Activated CD8-positive, alpha-beta memory T cell treated with anti-CD3 and anti-CD28 coated beads for 24 hours (primary cell): ENCODE data around the gene TTYH2.
"Not testable (repeated sequence)": the region's sequence is repeated elsewhere in the genome, so short reads cannot be mapped to it uniquely, and the experiment has no call there.

Experiments
- DNase-seq: peaks from one replicate; pipeline ENCODE4 v3.0.0-alpha.2; 2020

Gene TTYH2

GRCh38 chr17:74270333-74270732, 57.0 kb downstream of the TTYH2 start:
- no peak for DNase-seq

GRCh38 chr17:74271281-74271680, 57.9 kb downstream of the TTYH2 start:
- DNase-seq: no peak

DNA sequence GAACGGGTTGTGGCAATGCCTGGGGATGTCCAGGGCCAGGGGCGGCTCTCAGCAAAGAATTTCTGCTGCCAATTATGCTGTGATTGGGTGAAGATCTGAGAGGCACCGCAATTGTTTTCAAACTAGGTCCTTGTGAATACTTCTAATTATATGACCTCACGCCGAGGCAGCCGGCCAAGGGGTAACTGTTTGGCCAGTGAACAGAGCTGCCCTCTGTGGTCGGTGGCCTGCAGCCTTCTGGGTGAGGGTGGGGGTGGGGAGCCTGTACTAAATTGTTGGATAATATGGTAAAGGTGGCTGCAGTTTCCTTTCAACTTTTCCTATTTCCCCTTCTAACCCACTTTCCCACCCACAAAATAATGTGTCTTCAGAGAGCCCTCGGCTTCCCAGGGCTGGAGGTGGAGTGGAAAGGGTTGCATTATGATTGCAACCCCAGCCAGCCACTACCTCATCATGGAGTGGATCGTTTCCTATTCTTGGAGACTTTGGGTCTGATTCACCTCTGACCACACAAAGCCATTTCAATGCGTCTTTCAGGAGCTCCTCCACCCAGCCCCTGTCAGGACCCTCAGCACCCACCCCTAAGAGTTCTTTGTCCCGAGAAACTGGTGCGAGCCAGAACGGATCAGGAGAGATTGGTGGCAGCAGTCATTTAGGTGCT, 58.7 kb downstream of the TTYH2 start:
- no peak for DNase-seq

DNA sequence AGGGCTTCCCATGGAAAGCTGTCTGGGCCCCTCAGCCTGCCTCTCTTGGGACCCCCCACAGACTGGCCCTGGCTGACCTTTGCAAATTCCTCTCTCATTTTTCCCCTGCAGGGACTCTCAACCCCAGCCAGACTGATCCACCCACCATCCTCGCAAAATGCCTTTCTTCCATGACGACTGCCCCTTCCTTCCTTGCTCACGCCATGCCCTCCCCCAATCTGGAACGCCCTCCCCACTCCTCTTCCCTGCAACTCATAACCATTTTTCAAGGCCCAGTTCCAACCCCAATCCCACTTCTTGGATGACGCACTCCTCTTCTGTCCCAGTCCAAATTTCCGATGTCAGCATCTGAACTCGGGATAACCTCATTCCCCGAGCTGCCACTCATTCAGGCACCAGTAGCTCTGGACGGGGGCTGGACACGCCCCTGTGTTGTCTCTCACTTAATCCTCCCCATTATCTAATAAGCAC, 59.4 kb downstream of the TTYH2 start:
- no peak for DNase-seq

GRCh38 chr17:74274060-74274708, 60.8 kb downstream of the TTYH2 start, which contains the start of gene DNAI2:
DNAI2 (plus strand) TSS chr17:74274234; CDS start chr17:74281818, 7,584 bp downstream.
- DNase-seq: peak; percentile 65

DNA sequence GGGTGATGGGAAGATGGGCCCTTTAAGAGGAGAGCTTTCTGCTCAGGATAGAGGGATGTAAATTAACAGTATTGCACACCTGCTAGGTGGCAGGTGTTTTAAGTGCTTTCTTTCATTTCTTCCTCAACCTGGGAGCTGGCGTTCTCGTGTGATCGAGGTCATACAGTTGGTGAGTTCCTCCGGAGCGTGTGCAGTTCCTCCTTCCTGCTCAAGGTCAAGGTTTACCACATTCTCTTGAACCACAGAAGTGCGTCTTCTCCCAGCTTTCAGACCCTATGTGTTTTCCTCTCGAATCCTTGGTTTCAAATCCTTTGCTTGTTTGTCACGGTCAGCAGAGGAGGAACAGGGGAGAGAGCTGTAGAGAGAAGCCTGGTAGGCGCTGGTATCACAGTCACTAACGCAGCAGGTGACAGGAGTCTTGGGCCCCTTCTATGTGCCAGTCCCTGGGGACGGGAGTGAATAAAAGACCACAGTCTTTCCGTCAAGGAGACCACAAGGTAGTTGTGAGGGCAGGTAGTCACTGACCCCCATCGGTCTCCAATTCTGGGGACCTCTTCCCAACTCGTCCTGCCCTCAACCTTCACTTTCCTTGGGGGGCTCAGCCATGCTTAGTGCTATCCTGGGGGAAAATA, 61.5 kb downstream of the TTYH2 start:
- DNase-seq: no peak

- no peak for DNase-seq
Measured at GRCh38 chr17:74276051-74276476, 62.7 kb downstream of the TTYH2 start.

DNA sequence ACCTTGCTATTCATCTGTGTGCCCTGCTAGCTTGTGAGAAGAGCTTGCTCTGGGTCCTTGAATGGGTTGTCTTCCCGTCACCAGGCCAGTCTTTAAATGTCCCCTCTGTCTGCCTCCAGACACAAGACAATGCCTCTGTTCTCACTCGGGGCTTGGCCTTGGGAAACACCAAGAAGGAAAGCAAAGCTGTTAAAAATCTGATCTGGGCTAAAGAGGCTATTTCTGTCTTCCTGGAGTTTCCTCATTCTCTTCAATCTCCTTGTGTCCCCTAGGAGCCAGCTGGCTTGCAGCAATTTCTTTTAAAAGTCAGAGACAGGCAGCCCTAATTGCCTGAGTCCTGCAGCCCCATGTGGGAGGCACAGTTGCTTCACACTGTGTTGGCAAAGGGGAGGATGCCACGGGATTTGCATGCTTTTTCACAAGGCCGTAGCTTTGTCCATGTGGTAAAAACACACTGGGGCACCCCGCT, 63.2 kb downstream of the TTYH2 start:
- DNase-seq: no peak

DNA sequence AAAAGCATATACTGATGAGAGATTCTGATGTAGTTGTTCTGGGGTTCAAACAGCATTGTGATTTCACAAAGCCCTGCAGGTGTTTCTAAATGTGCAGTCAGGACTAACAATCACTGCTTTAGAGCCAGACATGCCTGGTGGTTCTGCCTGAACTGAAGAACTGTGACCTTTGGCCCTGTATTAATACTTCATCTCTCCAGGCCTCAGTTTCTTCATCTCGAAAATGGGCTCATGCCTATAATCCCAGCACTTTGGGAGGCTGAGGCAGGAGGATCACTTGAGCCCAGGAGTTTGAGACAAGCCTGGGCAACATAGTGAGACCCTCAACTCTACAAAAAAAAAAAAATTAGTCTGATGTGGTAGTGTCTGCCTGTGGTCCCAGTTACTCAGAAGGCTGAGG, 64.6 kb downstream of the TTYH2 start:
- DNase-seq: no peak

DNA sequence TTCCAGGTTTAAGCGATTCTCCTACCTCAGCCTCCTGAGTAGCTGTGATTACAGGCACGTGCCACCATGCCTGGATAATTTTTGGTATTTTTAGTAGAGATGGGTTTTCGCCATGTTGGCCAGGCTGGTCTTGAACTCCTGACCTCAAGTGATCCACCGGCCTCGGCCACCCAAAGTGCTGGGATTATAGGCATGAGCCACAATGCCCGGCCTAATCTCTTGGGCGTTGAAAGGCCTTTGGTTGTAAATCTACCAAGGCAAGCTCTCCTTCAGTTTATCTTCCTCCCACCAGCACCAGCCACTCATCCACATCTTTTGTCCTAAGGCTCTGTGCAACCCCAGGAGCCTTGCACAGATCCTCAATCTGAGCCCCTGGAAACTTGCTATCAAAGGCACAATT, 66.2 kb downstream of the TTYH2 start:
- DNase-seq: not testable (repeated sequence)

- DNase-seq: peak; percentile 70
Measured at GRCh38 chr17:74280093-74280513, 66.7 kb downstream of the TTYH2 start.

DNA sequence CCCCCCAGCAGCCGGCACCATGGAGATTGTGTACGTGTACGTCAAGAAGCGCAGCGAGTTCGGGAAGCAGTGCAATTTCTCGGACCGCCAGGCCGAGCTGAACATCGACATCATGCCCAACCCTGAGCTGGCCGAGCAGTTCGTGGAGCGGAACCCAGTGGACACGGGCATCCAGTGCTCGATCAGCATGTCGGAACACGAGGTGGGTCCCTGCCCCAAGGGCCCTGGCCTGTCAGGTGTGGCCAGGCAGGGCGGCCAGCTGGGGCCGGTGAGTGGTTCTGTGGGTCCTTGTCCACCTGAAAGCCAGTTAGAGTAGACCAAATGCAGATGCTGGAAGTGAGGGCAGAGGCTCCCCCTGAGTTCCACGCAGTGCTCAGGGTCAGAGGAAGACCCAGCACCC, 68.4 kb downstream of the TTYH2 start:
- no peak for DNase-seq

GRCh38 chr17:74282274-74282586, 68.9 kb downstream of the TTYH2 start:
- DNase-seq: not testable (repeated sequence)

DNA sequence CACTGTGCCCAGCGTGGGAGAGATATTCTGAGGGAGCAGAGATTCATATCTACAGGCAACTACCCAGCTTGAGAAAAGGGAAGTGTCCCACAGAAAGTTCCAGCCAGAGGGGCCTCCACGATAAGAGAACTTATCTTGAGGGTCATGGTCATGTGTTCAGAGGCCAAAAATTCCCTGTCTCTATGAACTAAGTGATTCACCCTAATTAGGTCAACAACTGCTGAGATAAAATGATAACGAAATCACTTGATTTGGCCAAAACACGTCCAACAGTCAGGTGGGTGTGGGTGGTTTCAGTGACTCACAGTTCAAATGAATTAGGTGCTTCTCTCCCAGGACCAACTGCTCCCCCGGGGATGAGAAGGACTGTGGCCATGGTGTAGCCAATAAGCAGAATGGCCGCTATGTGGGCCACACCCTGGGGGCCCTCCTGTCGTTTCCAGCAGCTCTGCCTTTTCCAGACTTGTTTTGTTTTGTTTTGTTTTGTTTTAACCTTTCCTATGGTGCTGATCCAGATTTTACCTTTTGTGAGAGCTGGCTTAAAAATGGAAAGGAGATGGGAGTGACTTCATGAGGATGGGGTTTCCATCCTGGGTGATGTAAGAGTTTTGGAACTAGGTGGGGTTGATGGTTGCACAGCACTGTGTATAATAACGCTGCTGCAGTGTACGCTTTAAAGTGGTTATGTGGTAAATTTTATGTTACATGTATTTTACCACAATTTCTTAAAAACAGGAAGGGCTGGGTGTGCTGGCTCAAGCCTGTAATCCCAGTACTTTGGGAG, 69.4 kb downstream of the TTYH2 start:
- DNase-seq: peak; percentile 74

- DNase-seq: no peak
Measured at GRCh38 chr17:74283371-74283673, 70.0 kb downstream of the TTYH2 start.

GRCh38 chr17:74287031-74287602, 73.7 kb downstream of the TTYH2 start:
- DNase-seq: no peak

- no peak for DNase-seq
Measured at GRCh38 chr17:74288785-74289184, 75.4 kb downstream of the TTYH2 start.

- DNase-seq: no peak
Measured at GRCh38 chr17:74289688-74290087, 76.3 kb downstream of the TTYH2 start.

- no peak for DNase-seq
Measured at GRCh38 chr17:74290340-74290739, 77.0 kb downstream of the TTYH2 start.

DNA sequence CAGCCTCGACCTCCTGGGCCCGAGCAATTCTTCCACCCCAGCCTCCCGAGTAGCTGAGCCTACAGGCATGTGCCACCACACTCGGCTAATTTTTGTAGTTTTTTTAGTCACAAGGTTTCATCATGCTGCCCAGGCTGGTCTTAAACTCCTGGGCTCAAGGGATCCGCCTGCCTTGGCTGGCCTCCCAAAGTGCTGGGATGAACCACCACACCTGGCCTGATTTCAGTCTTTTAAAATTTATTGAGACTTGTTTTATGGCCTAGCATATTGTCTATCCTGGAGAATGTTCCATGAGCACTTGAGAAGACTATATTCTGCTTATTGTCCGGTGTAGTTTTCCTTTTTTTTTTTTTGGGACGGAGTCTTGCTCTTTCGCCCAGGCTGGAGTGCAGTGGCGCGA, 79.1 kb downstream of the TTYH2 start:
- no peak for DNase-seq

DNA sequence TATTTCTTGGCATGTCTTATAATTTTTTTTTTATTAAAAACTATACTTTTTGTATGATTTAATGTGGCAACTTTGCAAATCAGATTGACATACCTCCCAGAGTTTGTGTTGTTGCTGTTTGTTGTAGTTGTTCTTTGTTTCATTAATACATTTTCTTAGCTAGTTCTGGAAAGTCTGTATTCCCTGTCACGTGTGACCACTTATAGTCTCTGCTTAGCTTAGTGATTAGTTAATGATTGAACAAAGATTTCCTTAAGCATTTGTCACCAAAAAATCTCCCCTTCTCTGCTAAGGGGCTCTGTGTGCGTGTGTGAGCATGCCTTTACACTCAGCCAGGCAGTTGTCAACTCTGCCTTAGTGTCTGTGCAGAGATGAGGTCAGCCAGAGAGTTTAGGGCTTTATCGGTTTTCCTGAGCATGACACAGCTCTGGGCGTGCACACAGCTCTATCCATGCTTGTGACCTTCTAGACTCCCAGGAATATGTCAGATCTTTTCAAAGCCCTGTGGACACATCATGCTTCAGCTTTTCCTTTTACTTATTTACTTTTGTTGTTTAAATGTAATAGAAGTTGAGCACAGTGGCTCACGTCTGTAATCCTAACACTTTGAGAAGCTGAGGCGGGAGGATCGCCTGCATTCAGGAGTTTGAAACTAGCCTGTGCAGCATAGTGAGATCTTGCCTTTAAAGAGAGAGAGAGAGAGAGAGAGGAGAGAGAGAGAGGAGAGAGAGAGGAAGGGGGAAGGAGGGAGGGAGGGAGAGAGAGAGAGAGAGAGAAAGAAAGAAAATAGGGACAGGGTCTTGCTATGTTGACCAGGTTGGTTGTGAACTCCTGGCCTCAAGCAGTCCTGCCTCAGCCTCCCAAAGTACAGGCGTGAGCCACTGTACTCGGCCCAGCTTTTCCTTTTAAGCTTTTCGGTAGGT, 82.5 kb downstream of the TTYH2 start:
- no peak for DNase-seq

DNA sequence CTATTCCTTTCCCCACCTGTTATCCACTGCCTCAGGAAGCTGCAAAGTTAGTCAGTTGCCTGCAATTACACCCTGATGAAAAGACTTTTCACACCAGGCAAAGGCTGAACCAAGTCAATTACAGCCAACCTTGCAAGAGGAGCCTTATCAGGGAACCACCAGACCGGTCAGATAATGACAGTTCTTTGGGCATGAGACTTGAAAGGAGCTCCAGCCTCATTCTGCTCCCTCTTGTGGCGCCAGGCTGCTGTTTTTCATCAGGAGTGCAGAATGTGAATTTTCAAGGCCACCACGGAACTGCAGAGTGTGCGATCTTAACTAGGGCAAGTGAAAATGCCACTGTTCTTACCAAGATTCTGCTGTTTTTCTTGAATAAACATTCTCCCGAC, 83.2 kb downstream of the TTYH2 start:
- no peak for DNase-seq
